Cardiac fibroblast (primary cell): ENCODE measurements around the gene BMAL2.

ENCODE experiments used
- DNase-seq, 2 donors: peaks; one replicate each; pipeline versions ENCODE4 v3.0.0 to v3.0.0-alpha.2; 2010; ENCODE audit warnings: low read depth in 2 of 2
- H3K4me3 ChIP-seq, 2 donors: replicated peaks in 1 of 2; 1 replicate in 1 of 2; 2 replicates in 1 of 2; pipeline ENCODE4 v1.5.1; 2011; ENCODE audit warnings: low read depth in 2 of 2, low read length in 2 of 2, mild to moderate bottlenecking in 2 of 2, moderate library complexity in 1 of 2
- TF ChIP-seq, protein P1 (sequence below): IDR thresholded peaks from one replicate; pipeline ENCODE4 v1.5.1; 2011; ENCODE audit warnings: low read depth, mild to moderate bottlenecking, low read length, inconsistent platforms

BMAL2 gene

DNA sequence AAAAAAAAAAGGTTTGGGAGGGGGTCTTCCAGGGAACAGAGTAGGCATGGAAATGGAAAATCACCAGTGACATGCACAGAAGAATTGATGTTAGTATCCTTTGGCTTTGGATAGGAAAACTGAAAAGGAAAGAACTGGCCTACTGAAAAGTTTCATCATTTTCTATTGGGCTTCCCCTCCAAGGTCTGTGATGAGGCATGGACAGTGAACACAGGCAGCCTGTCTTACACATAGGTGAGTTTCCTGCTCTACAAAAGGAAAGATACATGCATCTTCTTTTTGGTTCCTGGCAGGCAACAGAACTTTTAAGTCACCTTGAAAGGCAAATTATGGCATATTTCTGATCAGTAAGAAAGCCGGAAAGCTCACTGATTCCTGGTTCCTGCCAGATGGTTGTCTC, 5.8 kb downstream of the BMAL2 start:
- TF ChIP-seq, protein P1, sequence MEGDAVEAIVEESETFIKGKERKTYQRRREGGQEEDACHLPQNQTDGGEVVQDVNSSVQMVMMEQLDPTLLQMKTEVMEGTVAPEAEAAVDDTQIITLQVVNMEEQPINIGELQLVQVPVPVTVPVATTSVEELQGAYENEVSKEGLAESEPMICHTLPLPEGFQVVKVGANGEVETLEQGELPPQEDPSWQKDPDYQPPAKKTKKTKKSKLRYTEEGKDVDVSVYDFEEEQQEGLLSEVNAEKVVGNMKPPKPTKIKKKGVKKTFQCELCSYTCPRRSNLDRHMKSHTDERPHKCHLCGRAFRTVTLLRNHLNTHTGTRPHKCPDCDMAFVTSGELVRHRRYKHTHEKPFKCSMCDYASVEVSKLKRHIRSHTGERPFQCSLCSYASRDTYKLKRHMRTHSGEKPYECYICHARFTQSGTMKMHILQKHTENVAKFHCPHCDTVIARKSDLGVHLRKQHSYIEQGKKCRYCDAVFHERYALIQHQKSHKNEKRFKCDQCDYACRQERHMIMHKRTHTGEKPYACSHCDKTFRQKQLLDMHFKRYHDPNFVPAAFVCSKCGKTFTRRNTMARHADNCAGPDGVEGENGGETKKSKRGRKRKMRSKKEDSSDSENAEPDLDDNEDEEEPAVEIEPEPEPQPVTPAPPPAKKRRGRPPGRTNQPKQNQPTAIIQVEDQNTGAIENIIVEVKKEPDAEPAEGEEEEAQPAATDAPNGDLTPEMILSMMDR, result no peak
- H3K4me3 ChIP-seq, result no peak overlapping the region
- no peak for DNase-seq

DNA sequence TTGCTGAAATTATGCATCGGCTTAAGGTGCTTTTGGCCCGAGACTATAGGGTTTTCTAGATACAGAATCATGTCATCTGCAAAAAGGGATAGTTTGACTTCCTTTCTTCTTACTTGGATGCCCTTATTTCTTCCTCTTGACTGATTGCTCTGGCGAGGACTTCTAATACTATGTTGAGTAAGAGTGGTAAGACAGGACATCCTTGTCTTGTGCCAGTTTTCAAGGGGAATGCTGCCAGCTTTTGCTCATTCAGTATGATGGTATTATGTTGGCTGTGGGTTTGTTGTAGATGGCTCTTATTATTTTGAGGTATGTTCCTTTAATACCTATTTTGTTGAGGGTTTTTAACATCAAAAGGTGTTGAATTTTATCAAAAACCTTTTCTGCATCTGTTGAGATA, 8.3 kb downstream of the BMAL2 start:
- TF ChIP-seq, protein P1, result no peak
- DNase-seq, result no peak
- H3K4me3 ChIP-seq, result no peak overlapping the region

DNA sequence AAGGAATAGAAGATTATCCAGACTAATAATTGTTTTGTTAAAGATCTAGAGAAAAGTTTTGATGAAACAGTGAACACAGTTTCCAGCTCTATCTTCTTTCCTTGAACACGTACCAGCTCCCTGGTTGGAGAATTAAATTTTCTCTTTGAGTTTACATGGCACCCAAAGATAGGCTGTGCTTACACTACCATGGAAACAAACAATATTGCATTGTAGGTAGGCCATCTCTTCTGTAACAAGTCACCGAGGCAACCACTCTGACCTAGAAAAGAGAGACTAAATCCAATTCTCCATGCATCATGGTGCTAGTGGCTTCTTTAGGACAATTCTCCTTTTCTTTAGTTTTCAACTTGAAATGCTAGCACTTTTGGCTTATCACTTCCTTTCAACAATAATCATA, 9.9 kb downstream of the BMAL2 start:
- no peak overlapping the region for H3K4me3 ChIP-seq
- TF ChIP-seq, protein P1, result no peak
- peak in 1 of 2 donors; percentile 29 for DNase-seq

DNA sequence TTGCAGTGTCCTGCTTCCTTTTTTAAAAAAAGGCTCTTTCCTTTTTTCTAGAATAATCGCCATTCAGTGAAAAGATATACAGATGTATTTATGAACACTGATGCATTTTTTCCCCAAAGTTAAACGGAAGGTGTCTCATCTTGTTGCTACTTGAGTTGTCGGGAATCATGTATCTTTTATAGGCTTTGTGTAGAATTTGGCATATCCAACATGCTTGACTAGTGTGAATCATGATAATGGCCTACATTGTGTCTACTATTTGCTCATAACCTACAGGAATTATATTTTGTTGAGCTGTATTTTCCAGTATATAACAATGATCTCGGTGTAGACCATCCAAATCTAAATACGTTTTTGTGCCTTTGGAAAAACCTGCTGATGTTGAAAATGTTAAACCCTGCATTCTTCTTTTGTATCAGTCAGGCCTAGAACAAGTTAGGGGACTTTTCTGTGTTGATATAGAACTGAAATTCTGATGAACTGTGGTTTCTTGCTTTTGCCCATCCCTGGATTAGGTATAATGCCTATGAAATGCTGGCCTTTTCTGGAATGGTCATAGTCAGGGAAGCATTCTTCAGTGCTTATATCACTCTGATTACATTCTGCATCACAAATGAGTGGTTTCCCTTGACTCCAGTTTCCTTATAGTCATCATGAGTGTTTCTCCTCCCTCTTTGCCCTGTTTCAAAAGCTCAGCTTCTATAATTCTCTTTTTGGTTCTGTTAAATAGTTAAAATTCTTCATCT, 10.8 kb downstream of the BMAL2 start:
- peak; percentile 81 to 95 for DNase-seq
- no peak overlapping the region for H3K4me3 ChIP-seq
- TF ChIP-seq, protein P1, result no peak

DNA sequence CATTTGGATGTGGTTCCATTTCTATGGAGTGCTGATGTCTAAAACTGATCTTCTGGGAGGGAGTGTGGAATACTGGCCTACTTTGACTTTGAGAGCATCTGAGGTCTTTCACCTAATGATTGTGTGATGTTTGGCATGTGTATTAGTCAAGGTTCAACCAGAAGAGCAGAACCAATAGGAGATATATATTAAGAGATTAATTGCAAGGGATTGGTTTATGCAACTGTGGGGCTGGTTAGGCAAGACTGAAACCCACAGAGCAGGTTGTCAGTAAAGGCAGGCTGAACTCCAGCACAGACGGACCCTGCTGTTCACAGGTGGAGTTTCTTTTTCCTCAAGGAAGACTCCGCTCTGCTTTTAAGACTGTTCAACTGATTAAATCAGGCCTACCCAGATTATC, 11.6 kb downstream of the BMAL2 start:
- DNase-seq, result no peak
- no peak overlapping the region for H3K4me3 ChIP-seq
- TF ChIP-seq, protein P1, result no peak

DNA sequence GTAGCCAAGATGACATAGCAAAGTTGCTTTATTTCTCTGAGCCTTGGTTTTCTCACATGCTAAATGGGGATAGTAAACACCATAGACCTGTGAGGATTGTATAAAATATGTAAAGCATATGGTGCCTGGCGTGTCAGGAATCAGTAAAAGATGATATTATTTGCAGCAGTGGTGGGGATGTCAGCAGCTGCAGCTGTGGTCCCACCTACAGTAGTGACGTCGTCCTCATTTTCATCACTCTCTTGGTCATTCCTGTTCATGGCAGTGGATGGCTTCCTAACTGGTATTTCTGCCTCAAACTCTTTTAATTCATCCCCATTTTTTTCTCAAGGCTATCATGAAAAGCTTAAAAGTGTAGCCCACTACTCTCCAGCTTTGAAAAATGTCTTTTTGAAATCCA, 12.1 kb downstream of the BMAL2 start:
- no peak overlapping the region for H3K4me3 ChIP-seq
- no peak for DNase-seq
- TF ChIP-seq, protein P1, result no peak

DNA sequence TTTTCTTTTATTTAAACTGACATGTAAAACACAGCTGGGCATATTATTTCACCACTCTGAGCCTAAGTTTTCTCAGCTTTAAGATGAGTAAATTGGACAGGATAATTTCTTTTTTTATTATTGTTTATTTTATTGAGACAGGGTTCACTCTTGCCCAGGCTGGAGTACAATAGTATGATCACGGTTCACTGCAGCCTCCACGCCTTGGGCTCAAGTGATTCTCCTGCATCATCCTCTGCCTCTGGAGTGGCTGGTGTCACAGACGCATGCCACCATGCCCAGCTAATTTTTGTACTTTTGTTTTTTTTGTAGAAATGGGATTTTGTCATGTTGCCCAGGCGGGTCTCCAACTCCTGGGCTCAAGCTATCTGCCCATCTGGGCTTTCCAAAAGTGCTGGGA, 12.7 kb downstream of the BMAL2 start:
- DNase-seq, result no peak
- H3K4me3 ChIP-seq, result no peak overlapping the region
- TF ChIP-seq, protein P1, result no peak
